HEK293T (cell line): ENCODE results near the gene VAV2.

ENCODE experiments used
- ARNT ChIP-seq: fragments of 450-650 bp; IDR thresholded peaks from 2 replicates; pipeline ENCODE4 v1.6.1; 2017; ENCODE audit warnings: mild to moderate bottlenecking
- CTBP1 ChIP-seq: fragments of 450-650 bp; IDR thresholded peaks from 2 replicates; pipeline ENCODE4 v1.6.1; 2016; ENCODE audit warnings: borderline replicate concordance
- FOXA1 ChIP-seq: fragments of 450-650 bp; IDR thresholded peaks from 2 replicates; pipeline ENCODE4 v1.6.1; 2016; ENCODE audit warnings: mild to moderate bottlenecking
- FOXK2 ChIP-seq: fragments of 450-650 bp; IDR thresholded peaks from 2 replicates; pipeline ENCODE4 v1.6.1; 2016; ENCODE audit warnings: mild to moderate bottlenecking
- FOXM1 ChIP-seq: fragments of 450-650 bp; IDR thresholded peaks from 2 replicates; pipeline ENCODE4 v1.6.1; 2017; ENCODE audit warnings: mild to moderate bottlenecking, borderline replicate concordance
- SP1 ChIP-seq: fragments of 450-650 bp; IDR thresholded peaks from 2 replicates; pipeline ENCODE4 v1.6.1; 2017

GRCh38 chr9:133930682-133931485 lies 61.2 kb downstream of the VAV2 start:
- TF ChIP-seq SP1, result no peak
- no peak for TF ChIP-seq CTBP1
- TF ChIP-seq FOXM1, result no peak
- TF ChIP-seq ARNT, result no peak
- TF ChIP-seq FOXA1, result no peak
- TF ChIP-seq FOXK2, result no peak
